K562 (cell line): Measurements from ENCODE around the gene KCNK18. TPM values are rescaled to one million over a fixed set of nuclear protein-coding genes. Genes with fewer than 3 reads are reported as not detected.

Source experiments
- ATAC-seq: fragments of 200-7000 bp; cut with Tn5 transposase; 3 replicates; pipeline ENCODE4 v1.9.1; 2020; ENCODE audit warnings: moderate library complexity
- BruUV-seq: library from RNA; stranded (reverse); fragments of 400-500 nt; replicated peaks from 2 replicates; lab custom pipeline; 2021; lab: Mats Ljungman, UMichigan
- CTCF ChIA-PET: fragments of 300-600 bp; formaldehyde crosslinking; extraction: SDS; loops from one replicate; lab custom pipeline; 2021; ENCODE audit warnings: low intra/inter-chr PET ratio; lab: Yijun Ruan, JAX
- POLR2A ChIA-PET: fragments of 300-600, 350-650 bp; sonication (Branson Sonifier 250); formaldehyde crosslinking; extraction: SDS; loops from one replicate; lab custom pipeline; 2021; ENCODE audit warnings: antibody characterized with exemption, inconsistent platforms; lab: Yijun Ruan, JAX
- DNase-seq, 4 experiments: peaks; one replicate each; pipeline versions ENCODE4 v3.0.0 to v3.0.0-alpha.2; 2011 to 2018; ENCODE audit warnings: low spot score in 3 of 4, mixed read lengths in 3 of 4; ENCODE audit errors: extremely low read depth in 1 of 4
- FAIRE-seq: peaks from 2 replicates; lab custom pipeline; 2011; peaks lifted over from hg19 to GRCh38; lab: Jason Lieb, UNC
- H2AFZ ChIP-seq: 2 replicates; pipeline ENCODE4 v1.6.0; 2011; ENCODE audit warnings: low read depth, low read length, control low read depth, inconsistent platforms
- H3K27ac ChIP-seq: fragments of 200-600 bp; 3 replicates; pipeline ENCODE4 v1.8.0; 2011; ENCODE audit warnings: low read depth, mild to moderate bottlenecking, control low read depth, inconsistent platforms, low read length, moderate library complexity, mixed read lengths; ENCODE audit errors: extremely low read depth
- H3K27me3 ChIP-seq, 2 experiments: fragments of 300-600 bp in 1 of 2; 2 replicates in 1 of 2; 3 replicates in 1 of 2; pipeline versions ENCODE4 v1.6.0 to v1.8.0; 2011; ENCODE audit warnings: inconsistent platforms in 2 of 2, low read length in 2 of 2, mild to moderate bottlenecking in 1 of 2, mixed read lengths in 1 of 2, moderate library complexity in 1 of 2; ENCODE audit not compliant: control insufficient read depth in 2 of 2, insufficient read depth in 2 of 2
- H3K36me3 ChIP-seq: fragments of 300-600 bp; 3 replicates; pipeline ENCODE4 v1.8.0; 2011; ENCODE audit warnings: mild to moderate bottlenecking, low read length, inconsistent platforms; ENCODE audit not compliant: control insufficient read depth, insufficient read depth
- H3K4me1 ChIP-seq, 2 experiments: fragments of 200-600 bp in 1 of 2; replicated peaks in 1 of 2; 2 replicates in 1 of 2; 3 replicates in 1 of 2; pipeline versions ENCODE4 v1.5.1 to v1.8.0; 2011; ENCODE audit warnings: inconsistent platforms in 2 of 2, low read length in 2 of 2, mild to moderate bottlenecking in 1 of 2, mixed read lengths in 1 of 2, moderate library complexity in 1 of 2; ENCODE audit not compliant: control insufficient read depth in 2 of 2, insufficient read depth in 2 of 2
- H3K4me2 ChIP-seq: 2 replicates; pipeline ENCODE4 v1.6.1; 2011; ENCODE audit warnings: low read length, control low read depth, inconsistent platforms, mixed read lengths; ENCODE audit not compliant: insufficient read depth
- H3K4me3 ChIP-seq: fragments of 200-600 bp; sonication (generic), shearing (Covaris generic); 2 replicates; pipeline ENCODE4 v1.5.1; 2016; ENCODE audit warnings: control low read depth, inconsistent platforms
- H3K79me2 ChIP-seq: fragments of 200-600 bp; 3 replicates; pipeline ENCODE4 v1.8.0; 2011; ENCODE audit warnings: low read length, inconsistent platforms; ENCODE audit not compliant: control insufficient read depth, insufficient read depth
- H3K9ac ChIP-seq, 2 experiments: 2 replicates each; pipeline versions ENCODE4 v1.6.0 to v1.6.1; 2011; ENCODE audit warnings: low read depth in 2 of 2, low read length in 2 of 2, control low read depth in 1 of 2, inconsistent platforms in 1 of 2, mild to moderate bottlenecking in 1 of 2, mixed read lengths in 1 of 2; ENCODE audit not compliant: insufficient read depth in 1 of 2
- H3K9me1 ChIP-seq: one replicate; pipeline ENCODE4 v1.6.0; 2011; ENCODE audit warnings: inconsistent platforms, mild to moderate bottlenecking, low read length, moderate library complexity; ENCODE audit not compliant: control insufficient read depth, insufficient read depth
- H3K9me3 ChIP-seq: replicated peaks from 2 replicates; pipeline ENCODE4 v1.5.1; 2011; ENCODE audit warnings: low read depth, low read length, inconsistent platforms; ENCODE audit not compliant: control insufficient read depth, insufficient read depth
- H4K20me1 ChIP-seq: replicated peaks from 2 replicates; pipeline ENCODE4 v1.6.1; 2011; ENCODE audit warnings: low read length, inconsistent platforms, mixed read lengths; ENCODE audit not compliant: control insufficient read depth, insufficient read depth
- FOXJ3 ChIP-seq: sonication (generic); formaldehyde crosslinking; IDR thresholded peaks from 2 replicates; pipeline ENCODE4 v1.4.0; 2020; ENCODE audit warnings: mild to moderate bottlenecking, missing genetic modification reagents
- HMGN3 ChIP-seq: IDR thresholded peaks from 2 replicates; pipeline ENCODE4 v1.6.1; 2011; ENCODE audit warnings: borderline replicate concordance, low read depth, mild to moderate bottlenecking, mixed read lengths, low read length; ENCODE audit not compliant: insufficient read length; ENCODE audit errors: extremely low read depth
- SPI1 ChIP-seq: IDR thresholded peaks from 2 replicates; pipeline ENCODE4 v1.6.1; 2011; ENCODE audit warnings: low read depth, low read length, control low read depth, borderline replicate concordance
- SRSF3 ChIP-seq: fragments of 200-400 bp; formaldehyde crosslinking; IDR thresholded peaks from 2 replicates; pipeline ENCODE4 v1.6.1; 2016; ENCODE audit warnings: mild to moderate bottlenecking, low read length, moderate library complexity; ENCODE audit not compliant: insufficient read depth
- ZNF184 ChIP-seq: sonication (generic); formaldehyde crosslinking; IDR thresholded peaks from 2 replicates; pipeline ENCODE4 v1.5.0; 2020; ENCODE audit warnings: missing genetic modification reagents
- WGBS: fragments of 100-300 bp; shearing (Covaris generic); methylation state at CpG from one replicate; pipeline ENCODE4 v1.1.6; 2016; ENCODE audit warnings: low coverage, mixed read lengths; ENCODE audit not compliant: insufficient coverage; ENCODE audit errors: missing lambda C conversion rate; 5-methylcytosine and 5-hydroxymethylcytosine counted together
- in situ Hi-C: fragments of 300-500 bp; cut with MboI; formaldehyde crosslinking; loops from 4 replicates; pipeline ENCODE4 v1.15.0; 2018; ENCODE audit warnings: inconsistent platforms, mixed read lengths
- intact Hi-C: fragments of 100-400 bp; cut with micrococcal nuclease; formaldehyde crosslinking; loops from 2 replicates; pipeline ENCODE4 v1.14.2; 2022
- microRNA-seq: library from miRNA; unstranded; fragments of <30 nt; microRNA quantifications from one replicate; pipeline ENCODE4, GENCODE V29; 2018; ENCODE audit warnings: borderline microRNAs expressed
- polyA plus RNA-seq, 8 experiments: library from polyadenylated mRNA; depleted of rRNA in 4 of 8; stranded (reverse) in 5 of 8; unstranded in 3 of 8; fragments of >200 nt; fragmentation: Nextera tagmentation in 2 of 8; fragmentation: Illumina TruSeq in 1 of 8; extraction: Ambion mirVana in 2 of 8; extraction: Trizol in 1 of 8; gene quantifications; 2 replicates each; pipeline versions ENCODE4 v1.2.1 to v1.2.3, GENCODE V29; 2011 to 2014; ENCODE audit warnings: inconsistent platforms in 1 of 8, missing spikeins in 1 of 8
- small RNA-seq: library from RNA; depleted of rRNA; stranded (forward); fragments of <200 nt; gene quantifications from one replicate; pipeline ENCODE3, GENCODE V24; 2014
- total RNA-seq, 7 experiments: library from RNA; depleted of rRNA in 6 of 7; stranded (reverse); fragments of >200 nt in 6 of 7; fragmentation: Illumina TruSeq in 2 of 7; extraction: Trizol in 2 of 7; gene quantifications; 2 replicates each; pipeline versions ENCODE4 v1.2.1 to v1.2.3, GENCODE V29; 2011 to 2021; ENCODE audit warnings: low replicate concordance in 1 of 7

KCNK18 gene
- total and polyA plus RNA-seq, 9 of the 15 experiments (the other 6 are each of a cell fraction or from before 2014, with no cell fraction given), result not detected

DNA sequence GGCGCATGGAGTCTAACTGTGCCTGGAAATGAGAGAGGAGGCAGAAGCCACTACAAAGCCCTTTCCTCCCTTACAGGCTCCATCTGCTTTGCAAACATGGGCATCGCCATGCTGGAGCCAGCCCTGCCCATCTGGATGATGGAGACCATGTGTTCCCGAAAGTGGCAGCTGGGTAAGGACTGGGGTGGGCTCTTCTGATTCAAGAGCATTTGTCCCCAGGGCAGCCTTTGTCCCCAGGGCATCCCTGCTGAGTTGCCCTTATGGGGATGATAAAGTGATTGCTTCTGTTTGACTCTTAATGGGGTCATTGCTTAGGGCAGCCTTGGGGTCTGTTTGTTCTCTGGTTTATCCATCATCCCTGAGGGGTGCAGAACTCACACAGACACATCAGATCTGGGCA lies 60.4 kb downstream of the KCNK18 start:
- Histone ChIP-seq H3K79me2 (no peaks in the 10 kb centered on the region), H2AFZ (no peak overlapping the region), H3K27me3 (peaks cover 8 to 48% of the 10 kb centered on the region in 2 experiments; a peak in 3 of 5 replicates), H4K20me1 (no peaks in the 10 kb centered on the region), H3K9me3 (no peaks in the 10 kb centered on the region), H3K4me2 (no peak overlapping the region), H3K27ac (no peak overlapping the region), H3K4me3 (no peak overlapping the region), H3K4me1 (peaks cover 0 to 2% of the 10 kb centered on the region in 2 experiments; a peak in 3 of 5 replicates), H3K36me3 (no peaks in the 10 kb centered on the region), H3K9ac (no peak overlapping the region), H3K9me1 (no peaks in the 10 kb centered on the region)
- in situ Hi-C loops (no loop called here), intact Hi-C loops (no loop called here)
- 28% methylated on average over 3 of the region's 3 CpGs for WGBS
- DNase-seq (no peak), ATAC-seq (no peak), FAIRE-seq (no peak)
- ChIA-PET CTCF (interaction anchor here (0.5 kb wide), 1 partner anchor 17 kb away, joined by 4 read pairs; no protein-coding TSS in a partner anchor), POLR2A (interaction anchor here (0.6 kb wide), 1 partner anchor 200 kb away, joined by 3 read pairs; no protein-coding TSS in a partner anchor)
- no TSS peak for BruUV-seq
- no peak for TF ChIP-seq HMGN3
- TF ChIP-seq FOXJ3, result no peak
- no peak for TF ChIP-seq ZNF184 (CRISPR knock-in tag)

GRCh38 chr10:117259279-117259678 lies 62.0 kb downstream of the KCNK18 start:
- TF ChIP-seq SRSF3, result no peak
- peak; percentile 17; the same call in 1 of the 2 replicates for TF ChIP-seq SPI1
- H3K9me1 ChIP-seq, result no peaks in the 10 kb centered on the region
- H3K79me2 ChIP-seq, result no peaks in the 10 kb centered on the region
- peaks cover 8 to 41% of the 10 kb centered on the region in 2 experiments; a peak in 3 of 5 replicates for H3K27me3 ChIP-seq
- DNase-seq (no peak), ATAC-seq (no peak), FAIRE-seq (no peak)
- no peak overlapping the region for H3K27ac ChIP-seq
- H3K36me3 ChIP-seq, result no peaks in the 10 kb centered on the region
- ChIA-PET POLR2A (interaction anchor here (0.8 kb wide), 1 partner anchor 10 kb away, joined by 5 read pairs; no protein-coding TSS in a partner anchor), CTCF (no interaction called here)
- no peak overlapping the region for H3K4me2 ChIP-seq
- H3K4me1 ChIP-seq, result peaks cover 5 to 8% of the 10 kb centered on the region in 2 experiments; a peak in 3 of 5 replicates
- no peak overlapping the region for H3K9ac ChIP-seq
- WGBS, result 6% methylated on average over 3 of the region's 3 CpGs
- intact Hi-C loops, result no loop called here
- no TSS peak for BruUV-seq
- no peaks in the 10 kb centered on the region for H4K20me1 ChIP-seq
- H3K9me3 ChIP-seq, result no peaks in the 10 kb centered on the region
- H3K4me3 ChIP-seq, result no peak overlapping the region
- in situ Hi-C loops, result no loop called here
- no peak overlapping the region for H2AFZ ChIP-seq

Small RNA genes within 50 kb of the gene (microRNA-seq; reads per million reads assigned to microRNA genes)
- gene MIR3663, result not detected

Small RNA genes within 50 kb of the gene (small RNA-seq; reads per million reads assigned to genes)
- not detected for gene MIR3663

Other genes starting within 250 kb of the KCNK18 start
- gene SHTN1, start 192.3 kb upstream of the KCNK18 start, total RNA-seq (2014; rRNA removed), result 5.4 and 5.7 TPM in 2 replicates
- 15.5 and 18.6 TPM in 2 replicates for gene SHTN1, start 192.3 kb upstream of the KCNK18 start, total RNA-seq (2014; rRNA removed; fragmentation: Illumina TruSeq; extraction: Trizol)
- 13.4 and 14.4 TPM in 2 replicates for gene SHTN1, start 192.3 kb upstream of the KCNK18 start, total RNA-seq (2015; rRNA removed; fragmentation: Illumina TruSeq; extraction: Trizol)
- 18.6 and 19.1 TPM in 2 replicates for gene SHTN1, start 192.3 kb upstream of the KCNK18 start, total RNA-seq (2021)
- 9.9 and 11.6 TPM in 2 replicates for gene SHTN1, start 192.3 kb upstream of the KCNK18 start, polyA plus RNA-seq (2011; rRNA removed)
- gene SHTN1, start 192.3 kb upstream of the KCNK18 start, polyA plus RNA-seq (2014; fragmentation: Illumina TruSeq; extraction: Trizol), result 17.2 and 21.3 TPM in 2 replicates
- gene SHTN1, start 192.3 kb upstream of the KCNK18 start, polyA plus RNA-seq (2014; fragmentation: Nextera tagmentation; extraction: Ambion mirVana), result 10 to 100 TPM in 1 of 2 experiments, 1 to 10 TPM in 1; 7.6 to 13.3 TPM
- gene SHTN1, start 192.3 kb upstream of the KCNK18 start, polyA plus RNA-seq (2014; rRNA removed), result 9.2 and 10.4 TPM in 2 replicates
- not detected in 2 replicates for gene VAX1, start 59.2 kb upstream of the KCNK18 start, total RNA-seq (2014; rRNA removed)
- gene VAX1, start 59.2 kb upstream of the KCNK18 start, total RNA-seq (2014; rRNA removed; fragmentation: Illumina TruSeq; extraction: Trizol), result not detected in 2 replicates
- gene VAX1, start 59.2 kb upstream of the KCNK18 start, total RNA-seq (2015; rRNA removed; fragmentation: Illumina TruSeq; extraction: Trizol), result not detected in 2 replicates
- not detected in 2 replicates for gene VAX1, start 59.2 kb upstream of the KCNK18 start, total RNA-seq (2021)
- gene VAX1, start 59.2 kb upstream of the KCNK18 start, polyA plus RNA-seq (2011; rRNA removed), result not detected in 2 replicates
- not detected in 2 replicates for gene VAX1, start 59.2 kb upstream of the KCNK18 start, polyA plus RNA-seq (2014; fragmentation: Illumina TruSeq; extraction: Trizol)
- not detected for gene VAX1, start 59.2 kb upstream of the KCNK18 start, polyA plus RNA-seq (2014; fragmentation: Nextera tagmentation; extraction: Ambion mirVana)
- not detected in 2 replicates for gene VAX1, start 59.2 kb upstream of the KCNK18 start, polyA plus RNA-seq (2014; rRNA removed)
- 0.05 and 0.37 TPM in 2 replicates for gene SLC18A2, start 43.6 kb downstream of the KCNK18 start, total RNA-seq (2014; rRNA removed)
- gene SLC18A2, start 43.6 kb downstream of the KCNK18 start, total RNA-seq (2014; rRNA removed; fragmentation: Illumina TruSeq; extraction: Trizol), result 0.40 and 0.45 TPM in 2 replicates
- gene SLC18A2, start 43.6 kb downstream of the KCNK18 start, total RNA-seq (2015; rRNA removed; fragmentation: Illumina TruSeq; extraction: Trizol), result 0.87 and 1.1 TPM in 2 replicates
- 0.40 and 0.45 TPM in 2 replicates for gene SLC18A2, start 43.6 kb downstream of the KCNK18 start, total RNA-seq (2021)
- 0.03 and 0.07 TPM in 2 replicates for gene SLC18A2, start 43.6 kb downstream of the KCNK18 start, polyA plus RNA-seq (2011; rRNA removed)
- gene SLC18A2, start 43.6 kb downstream of the KCNK18 start, polyA plus RNA-seq (2014; fragmentation: Illumina TruSeq; extraction: Trizol), result 0.22 and 0.49 TPM in 2 replicates
- 1 to 10 TPM; 3.8 to 5.4 TPM for gene SLC18A2, start 43.6 kb downstream of the KCNK18 start, polyA plus RNA-seq (2014; fragmentation: Nextera tagmentation; extraction: Ambion mirVana)
- 0.05 and 0.25 TPM in 2 replicates for gene SLC18A2, start 43.6 kb downstream of the KCNK18 start, polyA plus RNA-seq (2014; rRNA removed)
- gene PDZD8, start 178.0 kb downstream of the KCNK18 start, total RNA-seq (2014; rRNA removed), result 15.5 and 18.8 TPM in 2 replicates
- 53.4 and 60.6 TPM in 2 replicates for gene PDZD8, start 178.0 kb downstream of the KCNK18 start, total RNA-seq (2014; rRNA removed; fragmentation: Illumina TruSeq; extraction: Trizol)
- 35.0 and 36.8 TPM in 2 replicates for gene PDZD8, start 178.0 kb downstream of the KCNK18 start, total RNA-seq (2015; rRNA removed; fragmentation: Illumina TruSeq; extraction: Trizol)
- 46.8 and 49.4 TPM in 2 replicates for gene PDZD8, start 178.0 kb downstream of the KCNK18 start, total RNA-seq (2021)
- 32.3 and 41.9 TPM in 2 replicates for gene PDZD8, start 178.0 kb downstream of the KCNK18 start, polyA plus RNA-seq (2011; rRNA removed)
- gene PDZD8, start 178.0 kb downstream of the KCNK18 start, polyA plus RNA-seq (2014; fragmentation: Illumina TruSeq; extraction: Trizol), result 45.2 and 52.5 TPM in 2 replicates
- gene PDZD8, start 178.0 kb downstream of the KCNK18 start, polyA plus RNA-seq (2014; fragmentation: Nextera tagmentation; extraction: Ambion mirVana), result 1 to 10 TPM; 5.5 to 5.9 TPM
- 16.7 and 19.8 TPM in 2 replicates for gene PDZD8, start 178.0 kb downstream of the KCNK18 start, polyA plus RNA-seq (2014; rRNA removed)